Measurements from ENCODE around the gene ATP8A2.

ATP8A2 gene

GRCh38 chr13:25625414-25625813, 253.6 kb downstream of the ATP8A2 start:
- DNase-seq: no peak

GRCh38 chr13:25630329-25630900, 258.6 kb downstream of the ATP8A2 start:
- no peak for DNase-seq

GRCh38 chr13:25632166-25632888, 260.6 kb downstream of the ATP8A2 start:
- no peak for DNase-seq

- DNase-seq: no peak
Observed at GRCh38 chr13:25633093-25633492, 261.3 kb downstream of the ATP8A2 start.

- no peak for DNase-seq
Observed at GRCh38 chr13:25645681-25646080, 273.9 kb downstream of the ATP8A2 start.

- no peak for DNase-seq
Observed at GRCh38 chr13:25649001-25649633, 277.3 kb downstream of the ATP8A2 start.

- peak; percentile 9 for DNase-seq
Observed at GRCh38 chr13:25652764-25653163, 281.0 kb downstream of the ATP8A2 start.

GRCh38 chr13:25654322-25654721, 282.5 kb downstream of the ATP8A2 start:
- no peak for DNase-seq

- peak; percentile 37 for DNase-seq
Observed at GRCh38 chr13:25657157-25657556, 285.4 kb downstream of the ATP8A2 start.

GRCh38 chr13:25659091-25659795, 287.5 kb downstream of the ATP8A2 start:
- no peak for DNase-seq

GRCh38 chr13:25660996-25661395, 289.2 kb downstream of the ATP8A2 start:
- no peak for DNase-seq

- DNase-seq: no peak
Observed at GRCh38 chr13:25662516-25662915, 290.7 kb downstream of the ATP8A2 start.

GRCh38 chr13:25668345-25668744, 296.6 kb downstream of the ATP8A2 start:
- DNase-seq: no peak

GRCh38 chr13:25673711-25674110, 301.9 kb downstream of the ATP8A2 start:
- DNase-seq: no peak

- DNase-seq: no peak
Observed at GRCh38 chr13:25674371-25674770, 302.6 kb downstream of the ATP8A2 start.

GRCh38 chr13:25675060-25675459, 303.3 kb downstream of the ATP8A2 start:
- DNase-seq: no peak

GRCh38 chr13:25677956-25678355, 306.2 kb downstream of the ATP8A2 start:
- DNase-seq: no peak

GRCh38 chr13:25678398-25678797, 306.6 kb downstream of the ATP8A2 start:
- DNase-seq: no peak

GRCh38 chr13:25679159-25679558, 307.4 kb downstream of the ATP8A2 start:
- DNase-seq: no peak

- DNase-seq: no peak
Observed at GRCh38 chr13:25679936-25680335, 308.2 kb downstream of the ATP8A2 start.

GRCh38 chr13:25682276-25682675, 310.5 kb downstream of the ATP8A2 start:
- DNase-seq: no peak

GRCh38 chr13:25683056-25683455, 311.3 kb downstream of the ATP8A2 start:
- no peak for DNase-seq
